GM21381 (cell line): ENCODE results near the gene MYLK2.

Source experiments
- ATAC-seq: cut with Tn5 transposase; IDR thresholded peaks from one replicate; pipeline ENCODE4 v1.9.1; 2021; ENCODE audit warnings: mild to moderate bottlenecking, moderate library complexity; ENCODE audit not compliant: unreplicated experiment

Gene MYLK2

GRCh38 chr20:31833931-31834521, 14.9 kb downstream of the MYLK2 start:
- ATAC-seq = no peak

GRCh38 chr20:31835554-31835953, 16.4 kb downstream of the MYLK2 start:
- no peak for ATAC-seq

GRCh38 chr20:31835977-31836852, 17.1 kb downstream of the MYLK2 start:
- ATAC-seq = peak; percentile 78

- no peak for ATAC-seq
Observed at GRCh38 chr20:31836853-31837608, 17.9 kb downstream of the MYLK2 start.

GRCh38 chr20:31837896-31838397, 18.8 kb downstream of the MYLK2 start:
- ATAC-seq = no peak

- ATAC-seq = no peak
Observed at GRCh38 chr20:31838646-31839292, 19.6 kb downstream of the MYLK2 start.

GRCh38 chr20:31839782-31840487, 20.8 kb downstream of the MYLK2 start:
- ATAC-seq = no peak

GRCh38 chr20:31840906-31841816, 22.0 kb downstream of the MYLK2 start:
- no peak for ATAC-seq

GRCh38 chr20:31841928-31842327, 22.8 kb downstream of the MYLK2 start:
- no peak for ATAC-seq

GRCh38 chr20:31842471-31843157, 23.5 kb downstream of the MYLK2 start:
- no peak for ATAC-seq

- no peak for ATAC-seq
Observed at GRCh38 chr20:31843288-31843687, 24.1 kb downstream of the MYLK2 start.

- no peak for ATAC-seq
Observed at GRCh38 chr20:31843881-31844280, 24.7 kb downstream of the MYLK2 start.

- ATAC-seq = no peak
Observed at GRCh38 chr20:31844737-31845299, 25.7 kb downstream of the MYLK2 start.

- no peak for ATAC-seq
Observed at GRCh38 chr20:31845300-31845863, 26.2 kb downstream of the MYLK2 start, which contains the start of gene FOXS1. TSS of gene FOXS1 (minus strand) at chr20:31845604. CDS start at chr20:31845542, 62 bp downstream.

- ATAC-seq = no peak
Observed at GRCh38 chr20:31846793-31847138, 27.6 kb downstream of the MYLK2 start.

- no peak for ATAC-seq
Observed at GRCh38 chr20:31848088-31848999, 29.2 kb downstream of the MYLK2 start.
